HG03135 (cell line): Measurements from ENCODE around the gene MYL4.
"Not testable (repeated sequence)": the region's sequence is repeated elsewhere in the genome, so short reads cannot be mapped to it uniquely, and the experiment has no call there.

Source experiments
- ATAC-seq: cut with Tn5 transposase; IDR thresholded peaks from one replicate; pipeline ENCODE4 v1.9.1; 2021; ENCODE audit warnings: mild to moderate bottlenecking, moderate library complexity; ENCODE audit not compliant: unreplicated experiment

Gene MYL4

DNA sequence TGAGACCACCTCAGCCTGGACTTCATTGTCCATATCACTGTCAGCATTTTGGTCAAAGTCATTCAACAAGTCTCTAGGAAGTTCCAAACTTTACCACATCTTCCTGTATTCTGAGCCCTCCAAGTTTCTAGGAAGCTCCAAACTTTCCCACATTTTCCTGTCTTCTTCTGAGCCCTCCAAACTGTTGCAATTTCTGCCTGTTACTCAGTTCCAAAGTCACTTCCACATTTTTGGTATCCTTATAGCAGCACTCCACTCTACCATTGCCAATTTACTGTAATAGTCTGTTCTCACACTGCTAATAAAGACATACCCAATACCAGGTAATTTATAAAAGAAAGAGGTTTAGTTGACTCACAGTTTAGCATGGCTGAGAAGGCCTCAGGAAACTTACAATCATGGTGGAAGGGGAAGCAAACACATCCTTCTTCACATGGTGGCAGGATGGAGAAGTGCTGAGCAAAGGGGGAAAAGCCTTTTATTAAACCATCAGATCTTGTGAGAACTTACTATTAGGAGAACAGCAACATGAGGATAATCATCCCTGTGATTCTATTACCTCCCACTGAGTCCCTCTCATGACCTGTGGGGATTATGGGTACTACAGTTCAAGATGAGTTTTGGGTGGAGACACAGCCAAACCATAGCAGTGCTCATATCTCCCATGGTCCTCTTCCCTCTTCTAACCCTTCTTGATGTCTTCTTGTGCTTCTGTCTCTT is 60.6 kb downstream of the MYL4 start:
- not testable (repeated sequence) for ATAC-seq

DNA sequence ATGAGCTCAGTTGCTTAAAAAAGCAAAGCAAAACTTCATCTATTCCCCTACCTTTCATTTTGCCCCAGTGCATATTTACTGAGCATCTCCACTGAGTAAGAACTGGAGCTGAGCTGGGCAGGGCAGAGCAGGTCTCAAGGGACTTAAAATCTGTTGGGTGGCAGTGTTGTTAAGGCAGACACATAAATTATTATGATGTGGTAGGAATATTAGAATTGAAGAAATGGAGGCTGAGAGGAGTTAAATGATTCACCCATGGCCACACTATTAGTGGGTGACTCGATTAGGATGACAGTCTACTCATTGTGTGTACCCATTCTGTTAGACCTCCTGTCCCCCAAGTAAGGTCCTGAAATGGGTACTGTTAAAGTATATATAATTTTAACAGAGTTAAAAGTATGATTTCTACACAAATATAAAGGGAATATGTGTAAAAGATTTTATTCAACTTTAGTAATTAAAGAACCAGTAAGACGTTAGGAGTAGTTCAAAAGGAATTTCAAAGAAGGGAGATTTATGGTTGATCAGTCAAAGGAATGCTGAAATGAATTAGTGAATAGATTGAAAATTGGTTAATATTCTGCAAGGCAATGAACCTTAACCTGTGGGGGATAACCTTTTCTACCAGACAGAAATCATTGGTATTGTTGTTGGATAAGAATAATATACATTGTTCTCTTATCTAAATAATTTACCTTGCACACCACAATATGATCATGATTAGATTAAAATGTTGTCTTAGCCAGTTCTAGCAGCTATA is 62.0 kb downstream of the MYL4 start:
- ATAC-seq: no peak

DNA sequence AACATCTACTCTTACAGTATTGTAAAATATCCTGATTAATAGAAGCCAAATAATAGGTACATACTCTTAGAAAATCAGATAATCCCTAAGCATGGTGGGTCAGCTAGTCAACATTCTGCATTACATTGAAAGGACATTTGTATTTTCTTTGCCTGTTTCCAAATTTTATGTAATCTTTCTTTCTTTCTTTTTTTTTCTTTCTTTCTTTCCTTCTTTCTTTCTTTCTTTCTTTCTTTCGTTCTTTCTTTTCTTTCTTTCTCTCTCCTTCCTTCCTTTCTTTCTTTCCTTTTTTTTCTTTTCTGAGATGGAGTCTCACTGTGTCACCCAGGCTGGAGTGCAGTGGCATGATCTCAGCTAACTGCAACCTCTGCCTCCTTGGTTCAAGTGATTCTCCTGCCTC is 63.3 kb downstream of the MYL4 start:
- no peak for ATAC-seq

DNA sequence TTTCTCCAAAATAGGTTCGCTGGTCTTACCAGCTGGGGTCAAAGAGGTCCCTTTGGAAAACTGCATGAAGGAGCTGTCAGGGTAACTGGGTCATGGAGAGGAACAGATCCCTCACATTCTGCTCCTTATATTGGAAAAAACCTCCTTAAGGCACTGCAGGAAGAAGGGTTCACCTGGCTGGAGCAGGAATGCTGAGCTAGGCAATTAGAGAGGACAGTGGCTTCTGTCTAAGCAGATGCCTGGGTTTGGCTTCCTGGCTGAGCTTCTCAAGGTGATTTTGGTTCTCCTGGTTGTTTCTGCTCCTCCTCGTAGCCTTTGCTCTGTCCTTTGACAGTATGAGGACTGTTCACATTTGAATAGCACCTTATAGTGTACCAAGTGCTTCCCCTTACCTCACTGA is 64.1 kb downstream of the MYL4 start:
- no peak for ATAC-seq
